SK-N-DZ (cell line): ENCODE data around the gene MMADHC.

Experiments used
- DNase-seq: peaks from one replicate; pipeline ENCODE4 v3.0.0-alpha.2; 2015; ENCODE audit warnings: low spot score
- small RNA-seq, 2 experiments: library from RNA; depleted of rRNA; stranded (forward); fragments of <200 nt; gene quantifications; one replicate each; pipeline ENCODE3, GENCODE V24; 2014

Gene MMADHC

DNA sequence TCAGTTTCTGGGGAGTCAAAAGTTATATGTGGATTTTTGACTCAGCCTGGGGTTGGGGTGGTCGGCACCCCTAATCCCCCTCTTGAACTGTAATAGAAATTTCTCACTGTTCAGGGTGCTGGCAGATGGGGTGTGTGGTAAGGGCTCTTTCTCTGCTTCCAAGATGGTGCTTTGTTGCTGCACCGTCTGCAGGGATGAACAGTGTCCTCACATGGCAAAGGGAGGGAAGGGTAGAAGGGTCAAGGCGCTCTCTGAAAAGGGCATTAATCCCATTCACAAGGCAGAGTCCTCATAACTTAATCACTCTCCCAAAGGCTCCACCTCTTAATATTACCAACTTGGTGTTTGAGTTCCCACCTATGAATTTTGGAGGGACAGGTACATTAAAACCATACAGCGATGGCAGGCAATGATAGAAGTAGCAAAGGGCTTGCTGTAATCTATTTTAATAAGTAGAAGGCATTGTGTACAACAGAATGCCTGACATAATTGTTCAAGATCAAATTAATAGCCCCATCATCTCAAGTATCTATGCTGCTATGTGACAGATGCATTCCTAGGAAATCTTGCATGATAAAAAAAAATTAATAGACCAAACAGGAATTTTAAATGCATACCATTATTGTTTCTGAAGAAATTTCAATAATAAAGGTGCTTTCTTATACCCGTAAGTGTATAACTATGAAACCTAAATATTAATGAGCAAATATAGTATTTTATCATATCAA is 28.1 kb downstream of the MMADHC start:
- DNase-seq = no peak

DNA sequence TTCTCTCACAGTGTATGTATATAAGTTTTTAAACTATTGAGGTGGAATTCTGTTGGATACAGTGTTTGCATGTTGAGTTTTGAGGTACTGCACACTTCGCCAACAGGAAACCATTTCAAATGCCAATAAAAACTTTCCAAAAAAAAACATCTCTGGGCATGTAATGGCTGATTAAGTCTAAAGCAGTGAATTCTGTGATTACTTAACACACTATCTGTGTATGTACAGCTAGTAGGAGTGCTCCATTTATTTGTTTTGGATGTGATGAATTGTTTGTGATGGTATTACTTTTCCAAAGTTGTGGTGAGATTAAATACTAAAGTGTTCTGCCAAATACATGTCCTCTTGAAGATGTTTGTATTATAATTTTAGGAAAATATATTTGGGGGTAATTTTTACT is 31.1 kb downstream of the MMADHC start:
- DNase-seq = no peak

DNA sequence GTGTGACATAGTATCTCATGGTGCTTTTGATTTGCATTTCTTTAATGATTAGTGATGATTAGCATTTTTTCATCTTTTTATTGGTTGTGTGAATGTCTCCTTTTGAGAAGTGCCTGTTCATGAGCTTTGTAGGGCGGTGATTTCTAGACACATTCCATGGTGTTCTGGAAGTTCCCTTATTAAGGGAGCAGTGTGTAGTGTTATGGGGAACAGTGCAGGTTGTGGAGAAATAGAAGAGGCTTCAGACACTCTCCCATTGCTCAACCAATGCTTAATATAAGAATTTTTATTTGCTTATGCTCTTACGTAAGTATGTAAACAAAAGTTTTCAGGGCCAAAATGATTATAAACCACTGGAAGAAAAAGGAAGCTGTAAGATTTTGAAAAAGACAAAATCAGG is 34.7 kb downstream of the MMADHC start:
- no peak for DNase-seq

DNA sequence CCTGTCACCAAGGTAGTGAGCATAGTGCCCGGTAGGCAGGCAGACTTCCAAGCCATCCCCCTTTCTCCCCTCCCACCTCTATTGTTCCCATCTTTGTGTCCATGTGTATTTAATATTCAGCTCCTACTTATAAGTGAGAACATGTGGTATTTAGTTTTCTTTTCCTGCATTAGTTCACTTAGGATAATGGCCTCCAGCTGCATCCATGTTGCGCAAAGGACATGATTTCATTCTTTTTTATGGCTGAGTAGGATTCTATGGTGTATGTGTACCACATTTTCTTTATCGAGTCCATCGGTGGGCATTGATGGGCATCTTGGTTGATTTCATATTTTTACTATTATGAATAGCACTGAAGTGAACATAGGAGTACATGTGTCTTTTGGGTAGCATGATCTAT is 35.3 kb downstream of the MMADHC start:
- no peak for DNase-seq

DNA sequence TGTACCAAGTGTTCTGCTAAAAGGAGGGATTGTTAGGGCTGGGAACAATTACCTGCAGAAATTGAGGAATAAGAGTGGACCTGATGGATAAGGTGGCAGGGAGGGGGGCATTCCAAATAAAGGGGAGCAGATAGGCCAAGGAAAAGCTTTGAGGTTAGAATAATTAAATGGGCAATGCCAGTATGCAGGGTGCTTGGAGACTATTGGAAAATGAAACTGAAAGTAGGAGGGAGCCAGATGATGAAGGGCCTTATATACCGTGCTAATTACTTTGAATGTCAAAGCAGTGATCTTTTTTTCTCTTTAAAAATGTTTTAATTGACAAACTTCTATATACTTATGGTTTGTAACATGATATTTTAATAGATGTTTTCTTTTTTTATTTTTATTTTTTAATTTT is 42.9 kb downstream of the MMADHC start:
- no peak for DNase-seq

DNA sequence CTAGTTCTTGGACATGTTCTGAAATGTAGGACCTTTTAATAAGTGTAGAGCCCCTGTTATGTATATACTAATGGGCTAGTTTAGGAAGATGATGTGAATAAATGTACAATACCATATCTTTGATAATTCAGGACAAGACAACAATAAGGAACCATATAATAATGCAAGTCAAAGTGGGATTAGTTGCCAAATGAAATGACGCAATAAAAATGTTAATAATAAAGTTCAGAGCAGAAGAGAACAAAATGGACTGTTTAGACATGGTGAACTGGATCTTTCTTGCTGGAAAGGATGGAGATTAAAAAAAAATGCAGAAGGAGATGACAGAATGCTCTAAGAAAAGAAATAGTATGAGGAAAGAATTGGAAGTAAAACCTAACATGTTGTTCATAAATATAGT is 43.7 kb downstream of the MMADHC start:
- DNase-seq = no peak

DNA sequence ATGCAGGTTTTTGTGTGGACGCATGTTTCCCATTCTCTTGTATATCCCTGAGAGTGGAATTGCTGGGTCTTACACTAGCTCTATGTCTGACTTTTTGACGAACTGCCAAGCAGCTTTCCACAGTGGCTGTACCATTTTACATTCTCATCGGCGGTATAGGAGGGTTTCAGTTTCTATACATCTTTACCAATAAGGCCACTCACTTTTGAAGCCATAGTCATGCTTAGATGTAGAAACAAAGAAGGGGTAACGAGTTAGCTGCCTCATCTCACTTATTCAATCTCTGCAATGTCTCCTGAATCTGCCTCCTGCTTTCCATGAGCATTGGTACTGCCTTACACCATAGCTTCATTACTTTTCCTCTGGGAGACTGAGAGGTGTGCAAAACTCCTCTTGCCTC is 47.4 kb downstream of the MMADHC start:
- DNase-seq = no peak

DNA sequence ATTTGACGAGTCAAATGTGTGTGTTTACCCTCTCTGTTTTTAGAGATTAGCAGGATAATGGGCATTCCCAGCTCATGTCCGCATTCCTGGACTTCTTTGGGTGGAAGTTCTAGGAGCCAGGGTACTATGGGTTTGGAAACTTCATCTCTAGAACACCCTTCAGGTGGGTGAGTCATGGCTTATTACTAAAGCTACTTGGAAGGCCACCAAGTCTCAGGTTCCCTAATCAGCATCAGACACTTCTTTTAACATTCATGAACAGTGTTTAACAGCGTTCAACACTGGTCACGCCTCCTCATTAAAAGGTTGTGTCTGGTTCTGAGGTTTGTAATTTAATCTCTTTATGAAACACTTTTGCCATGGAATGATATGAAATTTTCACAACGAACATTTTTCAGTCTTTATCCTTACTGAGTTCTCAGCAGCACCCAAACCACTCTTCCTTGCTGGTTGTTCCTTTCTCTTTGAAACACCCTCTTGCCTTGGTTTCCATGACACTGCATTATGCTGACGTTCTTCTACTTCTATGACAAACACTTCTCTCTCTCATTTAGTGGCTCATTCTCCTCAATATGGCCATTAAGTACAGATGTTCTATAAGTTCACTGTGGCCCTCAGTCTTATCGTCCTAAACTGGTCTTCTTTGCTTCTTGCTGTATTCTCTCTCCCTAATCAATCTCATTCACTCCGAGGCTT is 49.3 kb downstream of the MMADHC start:
- DNase-seq = no peak

DNA sequence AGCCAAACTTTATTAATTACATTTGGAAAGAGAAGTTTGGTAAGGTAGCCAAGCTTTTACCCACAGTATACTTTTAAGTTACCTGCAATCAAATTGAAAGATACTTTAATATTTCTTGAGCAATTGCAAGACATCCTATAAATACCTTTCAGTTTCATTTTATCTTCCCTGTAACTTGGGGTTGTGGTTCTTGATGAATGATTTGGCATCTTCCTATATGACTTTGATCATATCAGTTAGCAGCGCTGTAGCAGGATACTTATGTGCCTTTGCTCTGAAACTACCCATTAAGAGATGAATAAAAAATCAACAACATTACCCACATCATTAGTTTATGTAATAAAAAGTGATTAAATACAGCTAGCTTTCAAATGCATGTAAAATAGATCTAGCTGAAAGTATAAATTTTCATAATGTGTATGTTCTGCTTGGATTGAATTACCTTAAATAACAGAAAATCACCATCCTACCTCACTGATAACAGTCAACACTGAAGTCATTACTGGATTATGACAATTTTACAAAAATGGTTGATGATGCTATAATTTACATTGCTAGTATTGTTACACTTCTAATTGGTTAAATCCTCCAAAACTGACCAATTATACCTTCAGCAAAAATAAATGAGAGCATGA is 50.4 kb downstream of the MMADHC start:
- DNase-seq = no peak

DNA sequence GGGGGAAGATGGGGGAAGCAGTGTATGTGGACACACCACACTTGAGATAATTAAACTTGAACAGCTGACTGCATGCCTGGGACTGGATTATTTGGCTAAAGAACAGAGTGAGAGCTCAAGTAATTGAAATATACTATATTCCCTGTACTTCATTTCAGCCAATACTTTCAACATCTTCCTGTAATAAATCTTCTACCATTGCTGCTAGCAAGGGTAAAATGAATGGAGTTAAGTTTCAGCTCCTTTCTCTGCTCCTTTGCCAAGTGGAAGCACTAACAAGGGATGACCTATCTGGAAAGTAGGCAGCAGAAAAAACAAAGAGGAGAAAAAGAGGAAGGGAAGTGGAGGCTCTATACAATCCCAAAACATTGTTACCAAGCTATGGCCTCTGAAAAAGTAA is 50.9 kb downstream of the MMADHC start:
- no peak for DNase-seq

DNA sequence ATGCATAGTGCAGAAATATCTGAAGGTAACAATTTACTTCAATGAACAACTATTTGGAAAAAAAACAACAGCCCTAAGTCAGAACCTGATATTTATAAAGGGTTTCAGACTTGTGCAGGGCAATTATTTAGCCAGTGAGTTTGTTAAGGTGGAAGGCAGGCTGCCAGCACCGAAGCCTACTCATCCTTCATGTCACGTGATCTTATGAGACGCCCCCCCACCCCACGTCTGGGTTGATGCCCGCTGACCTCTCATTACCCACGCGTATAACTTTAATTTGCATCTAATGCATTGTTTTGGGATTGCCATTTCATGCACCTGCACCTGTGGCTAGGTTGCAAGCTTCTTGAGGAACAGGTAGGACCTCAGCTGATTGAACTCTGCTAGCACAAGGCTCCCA is 52.9 kb downstream of the MMADHC start:
- DNase-seq = no peak

DNA sequence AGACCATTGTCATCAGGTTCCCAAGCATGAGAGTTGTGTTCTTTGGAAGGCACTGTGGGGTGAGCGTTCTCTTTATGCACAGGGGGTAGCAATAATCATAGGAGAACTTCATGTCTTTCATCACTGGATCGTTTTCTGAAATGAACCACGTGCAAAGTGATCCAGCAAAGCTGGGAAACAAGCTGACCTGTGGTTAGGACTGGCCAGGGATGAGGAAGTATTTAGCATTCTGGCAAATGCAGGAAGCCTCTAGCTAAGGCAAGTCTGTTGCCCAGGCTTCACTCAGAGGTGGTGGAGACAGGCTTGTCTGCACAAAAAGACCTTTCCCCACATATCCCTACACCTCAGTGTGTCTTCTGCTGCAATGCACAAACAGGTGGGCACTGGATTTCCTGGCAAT is 58.6 kb downstream of the MMADHC start:
- DNase-seq = no peak

DNA sequence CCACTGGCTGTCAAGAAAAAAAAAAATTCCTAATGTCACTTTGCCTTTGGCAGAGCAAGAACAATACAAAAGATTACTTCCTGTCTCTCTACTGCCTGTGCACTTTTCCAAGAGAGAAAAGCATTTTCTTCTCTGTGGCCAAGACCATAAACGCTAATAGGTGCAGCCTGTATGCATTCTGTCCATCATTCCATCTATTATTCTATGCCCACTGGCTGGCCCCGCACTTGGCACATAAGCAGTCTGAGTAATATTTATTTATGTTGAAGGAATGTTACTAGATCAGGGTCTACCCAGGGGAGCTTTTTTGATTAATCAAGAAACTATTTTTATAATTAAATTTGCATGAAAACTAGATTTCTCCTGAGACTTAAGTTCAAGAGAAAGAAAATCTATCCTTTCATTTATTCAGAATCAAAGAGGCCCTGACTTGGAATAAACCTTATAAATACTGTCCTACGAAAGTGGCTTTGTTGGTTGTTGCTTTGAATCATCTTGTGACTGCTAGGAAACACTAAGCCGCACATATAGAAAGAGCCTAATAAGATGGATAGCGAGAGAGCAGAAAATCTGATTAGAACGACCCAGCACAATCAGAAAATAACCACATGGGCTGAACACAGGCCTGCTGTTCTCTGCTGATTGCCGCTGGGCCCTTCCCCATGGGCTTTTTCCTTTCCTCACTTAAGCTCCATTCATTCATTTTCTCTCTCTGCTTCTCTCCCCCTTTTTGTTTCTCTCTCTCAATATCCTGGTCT is 59.4 kb downstream of the MMADHC start:
- peak; percentile 48 for DNase-seq

DNA sequence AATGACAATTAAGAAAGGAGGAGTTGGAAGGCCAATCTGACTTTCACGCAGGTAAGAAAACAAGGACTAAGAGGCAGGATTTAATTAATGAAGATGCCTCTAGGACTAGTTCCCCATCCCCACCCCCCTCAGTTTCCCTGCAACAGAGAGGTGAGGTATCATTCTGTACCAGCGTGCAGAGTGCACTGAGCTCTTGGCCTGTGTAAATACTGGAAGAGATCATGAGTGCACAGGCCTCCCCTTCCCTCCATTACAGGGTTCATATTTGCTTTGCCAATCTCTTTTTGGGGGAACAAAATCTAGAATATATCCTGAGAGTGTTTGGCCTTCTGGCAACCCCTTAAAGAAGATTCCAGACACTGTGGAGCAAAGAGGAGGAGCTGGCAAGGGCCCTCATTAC is 60.9 kb downstream of the MMADHC start:
- DNase-seq = no peak

DNA sequence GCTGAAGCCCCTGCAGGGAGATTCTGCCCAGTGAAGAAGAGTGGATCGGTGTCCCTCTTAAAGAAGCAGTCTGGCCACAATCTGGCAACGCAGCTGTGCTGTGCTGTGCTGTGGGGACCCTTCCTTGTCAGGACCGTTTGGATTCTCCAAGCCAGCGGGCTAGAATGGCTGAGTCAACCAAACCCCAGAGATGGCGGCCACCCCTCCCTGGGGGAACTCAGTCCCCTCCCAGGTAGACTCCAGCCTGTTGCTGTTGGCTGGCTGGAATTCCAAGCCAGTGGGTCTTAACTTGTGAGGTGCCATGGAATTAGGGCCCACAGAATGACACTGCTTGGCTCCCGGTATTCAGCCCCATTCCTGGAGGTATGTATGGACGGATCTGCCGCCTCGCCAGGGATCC is 62.3 kb downstream of the MMADHC start:
- no peak for DNase-seq

Small RNAs within 50 kb of the gene (small RNA-seq; reads per million reads assigned to genes)
- gene RNU6-601P = 0 reads per million in 2 experiments
